HG03135 (cell line): ENCODE measurements around the gene WDR70.

ENCODE experiments used
- ATAC-seq: cut with Tn5 transposase; IDR thresholded peaks from one replicate; pipeline ENCODE4 v1.9.1; 2021; ENCODE audit warnings: mild to moderate bottlenecking, moderate library complexity; ENCODE audit not compliant: unreplicated experiment

WDR70 gene

GRCh38 chr5:37717613-37718431 is 338.7 kb downstream of the WDR70 start:
- no peak for ATAC-seq

- no peak for ATAC-seq
These were observed 341.4 kb downstream of the WDR70 start for GRCh38 chr5:37720550-37720952.

- ATAC-seq, result peak; percentile 75
These were observed 342.3 kb downstream of the WDR70 start for GRCh38 chr5:37721447-37721871.

GRCh38 chr5:37722236-37723161 is 343.4 kb downstream of the WDR70 start:
- peak; percentile 62 for ATAC-seq

- no peak for ATAC-seq
These were observed 344.2 kb downstream of the WDR70 start for GRCh38 chr5:37723162-37723961.

- ATAC-seq, result no peak
These were observed 345.4 kb downstream of the WDR70 start for GRCh38 chr5:37724395-37725125.

GRCh38 chr5:37725185-37725584 is 346.1 kb downstream of the WDR70 start:
- no peak for ATAC-seq

- ATAC-seq, result no peak
These were observed 348.1 kb downstream of the WDR70 start for GRCh38 chr5:37727238-37727637.

GRCh38 chr5:37730896-37731455 is 351.9 kb downstream of the WDR70 start:
- no peak for ATAC-seq

GRCh38 chr5:37734114-37734513 is 355.0 kb downstream of the WDR70 start:
- ATAC-seq, result no peak

GRCh38 chr5:37735649-37736347 is 356.7 kb downstream of the WDR70 start:
- ATAC-seq, result no peak

- ATAC-seq, result no peak
These were observed 357.3 kb downstream of the WDR70 start for GRCh38 chr5:37736397-37736796.

GRCh38 chr5:37737326-37738056 is 358.4 kb downstream of the WDR70 start:
- no peak for ATAC-seq

GRCh38 chr5:37738057-37738691 is 359.1 kb downstream of the WDR70 start:
- peak; percentile 77 for ATAC-seq

GRCh38 chr5:37738865-37739488 is 359.9 kb downstream of the WDR70 start:
- ATAC-seq, result no peak

GRCh38 chr5:37739817-37740261 is 360.7 kb downstream of the WDR70 start:
- ATAC-seq, result no peak

GRCh38 chr5:37740331-37741066 is 361.4 kb downstream of the WDR70 start:
- ATAC-seq, result no peak
